OCI-LY3 (cell line): ENCODE measurements around the gene XPNPEP2.
A peak's percentile ranks its signal among the peaks of the same experiment; 100 is the strongest.

ENCODE experiments used
- H2AFZ ChIP-seq: fragments of 200-600, 300-600 bp; shearing (Covaris generic); 2 replicates; pipeline ENCODE4 v1.6.0; 2014; ENCODE audit warnings: antibody characterized with exemption, low read depth, low read length
- H3K27ac ChIP-seq: fragments of 200-600, 300-600 bp; sonication (generic); 2 replicates; pipeline ENCODE4 v1.5.1; 2014; ENCODE audit warnings: mild to moderate bottlenecking, low read length, moderate library complexity, mixed read lengths
- H3K27me3 ChIP-seq: fragments of 200-600, 300-600 bp; sonication (generic); 2 replicates; pipeline ENCODE4 v1.6.1; 2014; ENCODE audit warnings: low read depth, low read length, mixed read lengths
- H3K36me3 ChIP-seq: fragments of 200-600, 300-600 bp; sonication (generic); replicated peaks from 2 replicates; pipeline ENCODE3; 2014; ENCODE audit warnings: low read depth, low read length, mixed read lengths
- H3K4me1 ChIP-seq: fragments of 300-600, 200-600 bp; sonication (generic); 2 replicates; pipeline ENCODE4 v1.6.1; 2014; ENCODE audit warnings: low read length, mixed read lengths
- H3K4me2 ChIP-seq: fragments of 200-600, 300-600 bp; sonication (generic); 2 replicates; pipeline ENCODE4 v1.6.1; 2014; ENCODE audit warnings: low read length, mixed read lengths
- H3K4me3 ChIP-seq: fragments of 300-600, 200-600 bp; sonication (generic); 2 replicates; pipeline ENCODE4 v1.5.1; 2014; ENCODE audit warnings: antibody characterized with exemption, mild to moderate bottlenecking, low read length, moderate library complexity
- H3K79me2 ChIP-seq: fragments of 300-600, 200-600 bp; shearing (Covaris generic); 2 replicates; pipeline ENCODE4 v1.6.1; 2014; ENCODE audit warnings: mild to moderate bottlenecking, low read length, mixed read lengths
- H3K9ac ChIP-seq: fragments of 300-600, 200-600 bp; shearing (Covaris generic); 2 replicates; pipeline ENCODE4 v1.6.0; 2014; ENCODE audit warnings: mild to moderate bottlenecking, low read length, moderate library complexity
- H3K9me3 ChIP-seq: fragments of 200-600, 300-600 bp; shearing (Covaris generic); 2 replicates; pipeline ENCODE4 v1.6.1; 2014; ENCODE audit warnings: low read length, mixed read lengths; ENCODE audit not compliant: insufficient read depth
- H4K20me1 ChIP-seq: fragments of 200-600, 300-600 bp; sonication (generic); 2 replicates; pipeline ENCODE4 v1.6.1; 2016; ENCODE audit warnings: low read length, mixed read lengths; ENCODE audit not compliant: insufficient read depth
- EZH2phosphoT487 ChIP-seq: fragments of 200-600 bp; shearing (Covaris generic); IDR thresholded peaks from 2 replicates; pipeline ENCODE4 v1.6.1; 2018; ENCODE audit warnings: antibody characterized with exemption, mixed run types, low read depth
- TF ChIP-seq, protein P1 (sequence below): fragments of 200-600, 300-600 bp; sonication (generic); IDR thresholded peaks from 2 replicates; pipeline ENCODE4 v1.5.1; 2014; ENCODE audit warnings: antibody characterized with exemption, low read length, low read depth

Gene XPNPEP2, protein sequence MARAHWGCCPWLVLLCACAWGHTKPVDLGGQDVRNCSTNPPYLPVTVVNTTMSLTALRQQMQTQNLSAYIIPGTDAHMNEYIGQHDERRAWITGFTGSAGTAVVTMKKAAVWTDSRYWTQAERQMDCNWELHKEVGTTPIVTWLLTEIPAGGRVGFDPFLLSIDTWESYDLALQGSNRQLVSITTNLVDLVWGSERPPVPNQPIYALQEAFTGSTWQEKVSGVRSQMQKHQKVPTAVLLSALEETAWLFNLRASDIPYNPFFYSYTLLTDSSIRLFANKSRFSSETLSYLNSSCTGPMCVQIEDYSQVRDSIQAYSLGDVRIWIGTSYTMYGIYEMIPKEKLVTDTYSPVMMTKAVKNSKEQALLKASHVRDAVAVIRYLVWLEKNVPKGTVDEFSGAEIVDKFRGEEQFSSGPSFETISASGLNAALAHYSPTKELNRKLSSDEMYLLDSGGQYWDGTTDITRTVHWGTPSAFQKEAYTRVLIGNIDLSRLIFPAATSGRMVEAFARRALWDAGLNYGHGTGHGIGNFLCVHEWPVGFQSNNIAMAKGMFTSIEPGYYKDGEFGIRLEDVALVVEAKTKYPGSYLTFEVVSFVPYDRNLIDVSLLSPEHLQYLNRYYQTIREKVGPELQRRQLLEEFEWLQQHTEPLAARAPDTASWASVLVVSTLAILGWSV

DNA sequence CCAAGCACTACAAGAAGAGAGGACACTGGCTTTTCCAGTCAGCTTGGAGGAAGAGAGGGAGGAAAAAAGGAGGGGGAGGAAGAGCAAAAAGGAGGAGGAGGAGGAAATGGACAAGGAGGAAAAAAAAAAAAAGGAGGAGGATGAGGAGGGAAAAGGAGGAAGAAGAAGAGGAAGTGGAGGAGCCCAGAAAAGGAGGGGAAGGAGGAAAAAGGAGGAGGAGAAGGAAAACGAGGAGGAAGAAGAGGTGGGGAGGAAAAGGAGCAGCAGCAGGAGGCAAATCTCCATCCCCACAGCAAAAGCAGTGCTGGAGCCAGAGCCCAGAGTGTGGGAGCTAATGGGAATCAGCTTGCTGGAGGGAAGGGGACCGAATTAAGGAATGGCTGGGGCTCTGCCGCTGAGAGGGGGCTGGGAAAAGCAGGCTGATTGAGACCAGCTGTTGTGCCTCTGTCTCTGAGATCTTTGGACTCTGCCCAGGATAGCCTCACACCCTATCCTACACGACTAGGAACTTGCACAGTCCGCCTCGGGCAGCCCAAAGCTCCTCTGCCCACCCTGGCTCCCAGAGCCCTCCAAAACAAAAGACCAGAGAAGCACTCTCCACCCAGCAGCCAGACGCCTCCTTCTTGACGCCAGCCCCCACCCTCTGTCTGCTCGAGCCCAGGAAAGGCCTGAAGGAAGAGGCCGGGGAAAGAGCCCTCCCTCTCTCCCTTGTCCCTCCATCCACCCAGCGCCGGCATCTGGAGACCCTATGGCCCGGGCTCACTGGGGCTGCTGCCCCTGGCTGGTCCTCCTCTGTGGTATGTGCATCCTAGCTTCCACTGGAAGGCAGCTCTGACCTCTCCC lies at the start of gene XPNPEP2:
TSS of gene XPNPEP2 (plus strand) at position 514 of the 843 bp plus-strand sequence. CDS start at position 749, 235 bp downstream.
- no peaks in the 10 kb centered on the region for H3K36me3 ChIP-seq
- TF ChIP-seq, protein P1, sequence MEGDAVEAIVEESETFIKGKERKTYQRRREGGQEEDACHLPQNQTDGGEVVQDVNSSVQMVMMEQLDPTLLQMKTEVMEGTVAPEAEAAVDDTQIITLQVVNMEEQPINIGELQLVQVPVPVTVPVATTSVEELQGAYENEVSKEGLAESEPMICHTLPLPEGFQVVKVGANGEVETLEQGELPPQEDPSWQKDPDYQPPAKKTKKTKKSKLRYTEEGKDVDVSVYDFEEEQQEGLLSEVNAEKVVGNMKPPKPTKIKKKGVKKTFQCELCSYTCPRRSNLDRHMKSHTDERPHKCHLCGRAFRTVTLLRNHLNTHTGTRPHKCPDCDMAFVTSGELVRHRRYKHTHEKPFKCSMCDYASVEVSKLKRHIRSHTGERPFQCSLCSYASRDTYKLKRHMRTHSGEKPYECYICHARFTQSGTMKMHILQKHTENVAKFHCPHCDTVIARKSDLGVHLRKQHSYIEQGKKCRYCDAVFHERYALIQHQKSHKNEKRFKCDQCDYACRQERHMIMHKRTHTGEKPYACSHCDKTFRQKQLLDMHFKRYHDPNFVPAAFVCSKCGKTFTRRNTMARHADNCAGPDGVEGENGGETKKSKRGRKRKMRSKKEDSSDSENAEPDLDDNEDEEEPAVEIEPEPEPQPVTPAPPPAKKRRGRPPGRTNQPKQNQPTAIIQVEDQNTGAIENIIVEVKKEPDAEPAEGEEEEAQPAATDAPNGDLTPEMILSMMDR = no peak
- TF ChIP-seq EZH2phosphoT487 = no peak
- H3K4me2 ChIP-seq = peak within 1 kb of the TSS; percentile 65
- H3K4me1 ChIP-seq = peaks cover 21% of the 10 kb centered on the region
- H3K9me3 ChIP-seq = no peaks in the 10 kb centered on the region
- H3K27ac ChIP-seq = peak within 1 kb of the TSS; percentile 13; the same call in 1 of the 2 replicates
- H3K9ac ChIP-seq = peak within 1 kb of the TSS; percentile 23; the same call in 1 of the 2 replicates
- peak within 1 kb of the TSS; percentile 41 for H3K4me3 ChIP-seq
- no peaks in the 10 kb centered on the region for H3K27me3 ChIP-seq
- no peaks in the 10 kb centered on the region for H4K20me1 ChIP-seq
- H2AFZ ChIP-seq = no peak within 1 kb of the TSS
- no peaks in the 10 kb centered on the region for H3K79me2 ChIP-seq

DNA sequence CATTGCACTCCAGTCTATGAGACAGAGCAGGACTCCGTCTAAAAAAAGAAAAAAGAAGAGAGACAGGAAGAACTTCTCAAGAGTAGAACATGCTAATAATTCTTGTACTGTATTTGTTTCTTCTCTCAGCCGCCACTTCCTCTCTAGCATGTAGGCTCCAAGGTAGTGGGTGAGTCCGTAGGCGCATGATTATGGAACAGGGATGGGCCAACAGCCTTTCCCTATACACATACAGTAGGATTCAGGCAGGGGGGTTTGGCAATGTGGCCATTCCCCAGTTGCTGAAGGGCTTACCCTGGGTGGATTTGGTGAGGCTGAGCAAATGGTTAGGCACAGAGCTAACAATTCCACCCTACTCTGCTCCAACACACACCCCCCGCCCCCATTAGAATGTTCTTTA lies 49.0 kb upstream of the XPNPEP2 start:
- no peak overlapping the region for H3K27ac ChIP-seq
- no peaks in the 10 kb centered on the region for H3K4me1 ChIP-seq
- H3K27me3 ChIP-seq = no peaks in the 10 kb centered on the region
- H3K9ac ChIP-seq = no peak overlapping the region
- TF ChIP-seq EZH2phosphoT487 = no peak
- TF ChIP-seq, protein P1 = no peak
- H3K4me3 ChIP-seq = no peak overlapping the region
- H3K36me3 ChIP-seq = no peaks in the 10 kb centered on the region
- H3K79me2 ChIP-seq = no peaks in the 10 kb centered on the region
- no peak overlapping the region for H2AFZ ChIP-seq
- H3K9me3 ChIP-seq = no peaks in the 10 kb centered on the region
- no peaks in the 10 kb centered on the region for H4K20me1 ChIP-seq
- no peak overlapping the region for H3K4me2 ChIP-seq

DNA sequence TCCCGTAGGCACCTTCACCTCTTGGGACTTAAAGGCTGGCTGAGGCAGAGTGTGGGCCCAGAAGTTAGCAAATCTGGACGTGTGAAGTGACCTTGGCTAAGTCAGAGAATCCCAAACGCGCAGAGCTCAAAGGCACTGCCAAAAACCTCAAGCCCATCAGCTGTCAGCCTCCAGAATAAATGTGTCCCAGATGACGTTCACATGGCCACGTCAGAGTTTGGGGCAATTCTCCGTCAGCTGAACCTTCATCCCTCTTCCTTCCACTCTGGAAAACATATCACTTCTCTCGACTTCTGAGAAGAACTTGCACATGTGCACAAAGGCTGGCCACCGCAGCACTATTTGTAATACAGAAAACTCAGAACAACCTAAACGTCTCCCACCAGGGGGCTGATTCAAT lies 48.3 kb upstream of the XPNPEP2 start:
- Histone ChIP-seq H3K79me2 (no peaks in the 10 kb centered on the region), H3K4me1 (no peaks in the 10 kb centered on the region), H3K27ac (no peak overlapping the region), H2AFZ (no peak overlapping the region), H3K36me3 (no peaks in the 10 kb centered on the region), H3K27me3 (no peaks in the 10 kb centered on the region), H4K20me1 (no peaks in the 10 kb centered on the region), H3K4me3 (no peak overlapping the region), H3K9me3 (no peaks in the 10 kb centered on the region), H3K4me2 (no peak overlapping the region), H3K9ac (no peak overlapping the region)
- no peak for TF ChIP-seq EZH2phosphoT487
- TF ChIP-seq, protein P1 = no peak

DNA sequence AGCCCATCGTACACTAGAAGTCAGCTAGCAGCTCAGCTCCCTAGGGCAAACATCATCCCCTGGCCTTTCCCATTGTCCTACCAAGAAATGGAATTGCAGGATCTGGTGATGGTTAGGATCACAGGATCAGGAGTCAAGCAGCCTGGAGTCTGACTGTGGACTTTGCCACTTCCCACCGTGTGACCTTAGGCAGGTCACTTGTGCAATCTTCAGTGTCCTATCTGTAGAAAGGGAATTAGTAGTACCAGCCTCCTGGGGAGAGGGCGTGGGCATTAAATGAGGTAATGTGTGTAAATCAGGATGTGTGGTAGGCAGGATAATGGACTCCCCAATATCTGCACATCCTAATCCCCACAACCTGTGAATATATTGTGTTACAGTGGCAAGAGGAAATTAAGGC lies 45.4 kb upstream of the XPNPEP2 start:
- H4K20me1 ChIP-seq = no peaks in the 10 kb centered on the region
- H3K9me3 ChIP-seq = no peaks in the 10 kb centered on the region
- H3K4me2 ChIP-seq = no peak overlapping the region
- H3K27me3 ChIP-seq = no peaks in the 10 kb centered on the region
- no peak overlapping the region for H3K27ac ChIP-seq
- H3K36me3 ChIP-seq = no peaks in the 10 kb centered on the region
- no peaks in the 10 kb centered on the region for H3K79me2 ChIP-seq
- H3K9ac ChIP-seq = no peak overlapping the region
- H3K4me1 ChIP-seq = no peaks in the 10 kb centered on the region
- H2AFZ ChIP-seq = no peak overlapping the region
- H3K4me3 ChIP-seq = no peak overlapping the region
- TF ChIP-seq EZH2phosphoT487 = no peak
- TF ChIP-seq, protein P1 = no peak
